Parathyroid adenoma (tissue), 2 donors: ENCODE data around the gene TEAD4.

ENCODE experiments used
- H2AFZ ChIP-seq: fragments of 300-600 bp; sonication (generic); one replicate; pipeline ENCODE4 v1.7.0; 2017; ENCODE audit warnings: antibody characterized with exemption, mild to moderate bottlenecking
- H3K27ac ChIP-seq: fragments of 300-600 bp; sonication (generic); one replicate; pipeline ENCODE4 v1.7.0; 2017
- H3K27me3 ChIP-seq: fragments of 300-600 bp; sonication (generic); one replicate; pipeline ENCODE4 v1.7.0; 2017; ENCODE audit warnings: low read length; ENCODE audit not compliant: control insufficient read depth, insufficient read depth
- H3K36me3 ChIP-seq: fragments of 300-600 bp; sonication (generic); one replicate; pipeline ENCODE4 v1.7.0; 2017; ENCODE audit warnings: low read length; ENCODE audit not compliant: control insufficient read depth, insufficient read depth
- H3K4me1 ChIP-seq: fragments of 300-600 bp; sonication (generic); one replicate; pipeline ENCODE4 v1.7.0; 2017; ENCODE audit warnings: control low read depth
- H3K4me2 ChIP-seq: fragments of 300-600 bp; sonication (generic); one replicate; pipeline ENCODE4 v1.7.0; 2017; ENCODE audit warnings: low read length
- H3K4me3 ChIP-seq: fragments of 300-600 bp; sonication (generic); one replicate; pipeline ENCODE4 v1.7.0; 2017; ENCODE audit warnings: low read depth, low read length
- H3K79me2 ChIP-seq: fragments of 300-600 bp; sonication (generic); one replicate; pipeline ENCODE4 v1.7.0; 2017; ENCODE audit warnings: control low read depth
- H3K9ac ChIP-seq: fragments of 300-600 bp; sonication (generic); one replicate; pipeline ENCODE4 v1.7.0; 2017; ENCODE audit warnings: mild to moderate bottlenecking
- H3K9me3 ChIP-seq: fragments of 300-600 bp; sonication (generic); one replicate; pipeline ENCODE4 v1.7.0; 2017; ENCODE audit warnings: low read length; ENCODE audit not compliant: control insufficient read depth
- CTCF ChIP-seq: fragments of 300-600 bp; sonication (generic); IDR thresholded peaks from one replicate; pipeline ENCODE4 v1.7.0; 2017; ENCODE audit warnings: antibody characterized with exemption, mild to moderate bottlenecking
- donor health status: primary hyperparathyroidism.

The TEAD4 gene

GRCh38 chr12:3049176-3049575, 90.0 kb downstream of the TEAD4 start:
- no peak overlapping the region for H3K4me2 ChIP-seq
- H3K27ac ChIP-seq, result no peak overlapping the region
- peaks cover 9% of the 10 kb centered on the region for H3K4me1 ChIP-seq
- no peaks in the 10 kb centered on the region for H3K79me2 ChIP-seq
- H3K36me3 ChIP-seq, result no peaks in the 10 kb centered on the region
- H3K9me3 ChIP-seq, result no peaks in the 10 kb centered on the region
- H3K9ac ChIP-seq, result no peak overlapping the region
- no peaks in the 10 kb centered on the region for H3K27me3 ChIP-seq
- H2AFZ ChIP-seq, result no peak overlapping the region
- no peak overlapping the region for H3K4me3 ChIP-seq
- no peak for TF ChIP-seq CTCF

- TF ChIP-seq CTCF, result no peak
- Histone ChIP-seq H3K4me1 (peaks cover 12% of the 10 kb centered on the region), H3K9ac (no peak overlapping the region), H3K27ac (no peak overlapping the region), H3K4me3 (no peak overlapping the region), H3K79me2 (no peaks in the 10 kb centered on the region), H3K9me3 (no peaks in the 10 kb centered on the region), H2AFZ (no peak overlapping the region), H3K36me3 (no peaks in the 10 kb centered on the region), H3K4me2 (no peak overlapping the region), H3K27me3 (no peaks in the 10 kb centered on the region)
Observed at GRCh38 chr12:3049611-3050249, 90.5 kb downstream of the TEAD4 start.

- no peaks in the 10 kb centered on the region for H3K27me3 ChIP-seq
- H3K4me1 ChIP-seq, result peaks cover 11% of the 10 kb centered on the region
- TF ChIP-seq CTCF, result no peak
- H3K9me3 ChIP-seq, result no peaks in the 10 kb centered on the region
- peak overlapping the region; percentile 23 for H2AFZ ChIP-seq
- no peak overlapping the region for H3K4me3 ChIP-seq
- H3K36me3 ChIP-seq, result no peaks in the 10 kb centered on the region
- H3K27ac ChIP-seq, result no peak overlapping the region
- H3K4me2 ChIP-seq, result no peak overlapping the region
- no peak overlapping the region for H3K9ac ChIP-seq
- H3K79me2 ChIP-seq, result no peaks in the 10 kb centered on the region
Observed at GRCh38 chr12:3054374-3054773, 95.2 kb downstream of the TEAD4 start.

GRCh38 chr12:3055026-3055703, 96.0 kb downstream of the TEAD4 start:
- H3K4me3 ChIP-seq, result no peak overlapping the region
- no peak for TF ChIP-seq CTCF
- peak overlapping the region; percentile 23 for H2AFZ ChIP-seq
- H3K9me3 ChIP-seq, result no peaks in the 10 kb centered on the region
- no peak overlapping the region for H3K9ac ChIP-seq
- no peaks in the 10 kb centered on the region for H3K36me3 ChIP-seq
- peaks cover 11% of the 10 kb centered on the region for H3K4me1 ChIP-seq
- peak overlapping the region; percentile 33 for H3K27ac ChIP-seq
- peak overlapping the region; percentile 47 for H3K4me2 ChIP-seq
- H3K27me3 ChIP-seq, result no peaks in the 10 kb centered on the region
- no peaks in the 10 kb centered on the region for H3K79me2 ChIP-seq
